ENCODE data around the gene ADK.
"Not testable (repeated sequence)": the region's sequence is repeated elsewhere in the genome, so short reads cannot be mapped to it uniquely, and the experiment has no call there.

Gene ADK

DNA sequence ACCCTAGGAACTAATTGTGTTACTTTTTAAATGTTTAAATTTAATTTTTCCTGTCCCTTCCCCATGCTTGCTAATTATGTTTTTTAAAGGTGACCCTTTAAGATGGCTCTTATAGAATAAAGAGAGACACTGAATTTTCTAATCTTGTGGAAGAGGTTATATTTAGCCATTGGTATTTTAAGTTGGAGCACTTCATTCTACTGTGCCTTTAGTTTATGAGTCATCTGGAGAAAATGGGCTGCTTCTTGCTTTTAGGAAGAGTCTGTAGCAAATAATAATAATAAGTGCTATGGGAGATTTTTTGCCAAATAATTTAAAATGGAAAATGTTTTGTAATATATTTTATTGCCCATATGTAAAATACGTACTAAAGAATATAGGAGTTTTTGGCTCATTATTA lies 139.7 kb downstream of the ADK start:
- peaks cover 29% of the 10 kb centered on the region for H3K4me1 Mint-ChIP-seq
- no peaks in the 10 kb centered on the region for H3K27me3 Mint-ChIP-seq (ENCODE audit: low read depth, poor library complexity)
- DNase-seq = no peak
- no peak overlapping the region for H3K27ac Mint-ChIP-seq
- no peak overlapping the region for H3K4me3 Mint-ChIP-seq
- H3K9me3 Mint-ChIP-seq = no peaks in the 10 kb centered on the region
- no peak for TF ChIP-seq CTCF (IDR thresholded peaks at IDR 0.05)
- H3K36me3 Mint-ChIP-seq (ENCODE audit: low read depth) = peaks cover 5% of the 10 kb centered on the region

- H3K4me3 Mint-ChIP-seq = no peak overlapping the region
- H3K27me3 Mint-ChIP-seq (ENCODE audit: low read depth, poor library complexity) = no peaks in the 10 kb centered on the region
- peaks cover 5% of the 10 kb centered on the region for H3K36me3 Mint-ChIP-seq (ENCODE audit: low read depth)
- H3K27ac Mint-ChIP-seq = peak overlapping the region; percentile 76
- peaks cover 29% of the 10 kb centered on the region for H3K4me1 Mint-ChIP-seq
- peak; percentile 11 for DNase-seq
- TF ChIP-seq CTCF (IDR thresholded peaks at IDR 0.05) = no peak
- no peaks in the 10 kb centered on the region for H3K9me3 Mint-ChIP-seq
These were observed 141.9 kb downstream of the ADK start for GRCh38 chr10:74292871-74293427.

GRCh38 chr10:74293686-74294371 lies 142.8 kb downstream of the ADK start:
- Mint-ChIP-seq H3K27ac (no peak overlapping the region), H3K27me3 (ENCODE audit: low read depth, poor library complexity) (no peaks in the 10 kb centered on the region), H3K4me3 (no peak overlapping the region), H3K36me3 (ENCODE audit: low read depth) (peaks cover 5% of the 10 kb centered on the region), H3K9me3 (no peaks in the 10 kb centered on the region), H3K4me1 (peaks cover 29% of the 10 kb centered on the region)
- no peak for TF ChIP-seq CTCF (IDR thresholded peaks at IDR 0.05)
- DNase-seq = no peak

DNA sequence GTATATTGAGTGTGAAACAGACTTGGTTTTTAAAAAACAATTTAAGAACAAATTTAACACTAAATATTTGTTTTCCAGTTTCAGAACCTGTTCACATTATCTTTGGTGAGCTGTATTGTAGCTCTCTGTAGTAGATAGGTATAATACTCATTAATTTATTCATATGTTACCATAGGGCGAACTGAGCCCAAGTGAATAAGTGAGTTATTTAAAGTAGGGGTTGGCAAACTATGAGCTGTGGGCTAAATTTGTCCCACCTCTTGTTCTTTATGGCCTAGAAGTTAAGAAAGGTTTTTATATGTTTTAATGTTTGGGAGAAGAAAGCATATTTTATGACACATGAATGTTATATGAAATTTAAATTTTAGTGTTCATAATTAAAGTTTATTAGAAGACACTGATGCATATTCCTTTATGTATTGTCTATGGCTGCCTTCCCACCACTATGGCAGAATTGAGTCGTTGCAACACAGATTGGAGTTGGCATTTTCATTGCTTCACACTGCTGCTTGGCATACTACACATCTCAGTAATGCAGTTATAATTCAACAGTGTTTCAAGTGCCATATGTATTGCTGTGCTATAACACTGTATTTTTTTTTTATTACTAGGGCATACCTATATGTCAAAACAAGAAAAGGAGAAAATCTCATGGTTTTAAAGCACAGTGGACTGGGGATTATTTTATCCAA lies 146.5 kb downstream of the ADK start:
- Mint-ChIP-seq H3K9me3 (no peaks in the 10 kb centered on the region), H3K36me3 (ENCODE audit: low read depth) (peaks cover 5% of the 10 kb centered on the region), H3K4me3 (no peak overlapping the region), H3K27me3 (ENCODE audit: low read depth, poor library complexity) (no peaks in the 10 kb centered on the region), H3K27ac (no peak overlapping the region), H3K4me1 (peaks cover 16% of the 10 kb centered on the region)
- TF ChIP-seq CTCF (IDR thresholded peaks at IDR 0.05) = no peak
- DNase-seq = no peak

DNA sequence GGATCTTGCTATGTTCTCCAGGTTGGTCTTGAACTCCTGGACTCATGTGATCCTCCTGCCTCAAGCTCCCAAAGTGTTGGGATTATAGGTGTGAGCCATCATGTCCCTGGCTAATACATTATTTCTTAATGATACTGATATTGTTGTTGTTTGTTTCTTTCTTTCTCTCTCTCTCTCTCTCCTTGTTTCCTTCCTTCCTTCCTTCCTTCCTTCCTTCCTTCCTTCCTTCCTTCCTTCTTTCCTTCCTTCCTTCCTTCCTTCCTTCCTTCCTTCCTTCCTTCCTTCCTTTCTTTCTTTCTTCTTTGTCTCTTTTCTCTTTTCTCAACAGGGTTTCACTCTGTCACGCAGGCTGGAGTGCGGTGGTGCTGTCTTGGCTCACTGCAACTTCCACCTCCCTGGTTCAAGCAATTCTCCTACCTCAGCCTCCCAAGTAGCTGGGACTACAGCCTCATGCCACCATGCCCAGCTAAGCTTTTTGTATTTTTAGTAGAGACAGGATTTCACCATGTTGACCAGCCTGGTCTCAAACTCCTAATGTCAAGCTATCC lies 149.1 kb downstream of the ADK start:
- H3K4me1 Mint-ChIP-seq, H3K4me3 Mint-ChIP-seq: not testable (repeated sequence)

GRCh38 chr10:74300666-74301065 lies 149.6 kb downstream of the ADK start:
- no peak overlapping the region for H3K27ac Mint-ChIP-seq
- H3K4me1 Mint-ChIP-seq = no peaks in the 10 kb centered on the region
- no peaks in the 10 kb centered on the region for H3K27me3 Mint-ChIP-seq (ENCODE audit: low read depth, poor library complexity)
- DNase-seq = no peak
- H3K9me3 Mint-ChIP-seq = no peaks in the 10 kb centered on the region
- no peak for TF ChIP-seq CTCF (IDR thresholded peaks at IDR 0.05)
- H3K36me3 Mint-ChIP-seq (ENCODE audit: low read depth) = peaks cover 1% of the 10 kb centered on the region
- no peak overlapping the region for H3K4me3 Mint-ChIP-seq

More for the DNA sequence above, 149.1 kb downstream of the ADK start:
- DNase-seq; H3K9me3 Mint-ChIP-seq; H3K27me3 Mint-ChIP-seq (ENCODE audit: low read depth, poor library complexity); H3K36me3 Mint-ChIP-seq (ENCODE audit: low read depth): not testable (repeated sequence)
- H3K27ac Mint-ChIP-seq = peak overlapping the region; percentile 62

Data from nephron progenitor cell (in vitro differentiated cells).